Prostate gland (tissue), 2 donors: ENCODE measurements around the gene SHISA6.

ENCODE experiments used
- CTCF ChIP-seq, 4 experiments: fragments of 200-600 bp in 2 of 4; fragments of 450-650 bp in 2 of 4; sonication (generic) in 2 of 4; IDR thresholded peaks; 1 replicate in 3 of 4; 2 replicates in 1 of 4; pipeline ENCODE4 v1.5.1; 2016 to 2019; ENCODE audit warnings: antibody characterized with exemption in 4 of 4, mild to moderate bottlenecking in 2 of 4, moderate library complexity in 2 of 4
- POLR2A ChIP-seq: fragments of 450-650 bp; IDR thresholded peaks from one replicate; pipeline ENCODE4 v1.6.1; 2016; ENCODE audit warnings: antibody characterized with exemption, mild to moderate bottlenecking

GRCh38 chr17:11330826-11331225 lies 89.8 kb downstream of the SHISA6 start:
- TF ChIP-seq POLR2A (no peak), CTCF (IDR thresholded peaks at IDR 0.05) (no peak)
